HG03571 (cell line): ENCODE measurements around the gene ADARB2.
"Not testable (repeated sequence)": the region's sequence is repeated elsewhere in the genome, so short reads cannot be mapped to it uniquely, and the experiment has no call there.

Experiments used
- ATAC-seq: cut with Tn5 transposase; IDR thresholded peaks from one replicate; pipeline ENCODE4 v1.9.1; 2021; ENCODE audit not compliant: unreplicated experiment

The ADARB2 gene

DNA sequence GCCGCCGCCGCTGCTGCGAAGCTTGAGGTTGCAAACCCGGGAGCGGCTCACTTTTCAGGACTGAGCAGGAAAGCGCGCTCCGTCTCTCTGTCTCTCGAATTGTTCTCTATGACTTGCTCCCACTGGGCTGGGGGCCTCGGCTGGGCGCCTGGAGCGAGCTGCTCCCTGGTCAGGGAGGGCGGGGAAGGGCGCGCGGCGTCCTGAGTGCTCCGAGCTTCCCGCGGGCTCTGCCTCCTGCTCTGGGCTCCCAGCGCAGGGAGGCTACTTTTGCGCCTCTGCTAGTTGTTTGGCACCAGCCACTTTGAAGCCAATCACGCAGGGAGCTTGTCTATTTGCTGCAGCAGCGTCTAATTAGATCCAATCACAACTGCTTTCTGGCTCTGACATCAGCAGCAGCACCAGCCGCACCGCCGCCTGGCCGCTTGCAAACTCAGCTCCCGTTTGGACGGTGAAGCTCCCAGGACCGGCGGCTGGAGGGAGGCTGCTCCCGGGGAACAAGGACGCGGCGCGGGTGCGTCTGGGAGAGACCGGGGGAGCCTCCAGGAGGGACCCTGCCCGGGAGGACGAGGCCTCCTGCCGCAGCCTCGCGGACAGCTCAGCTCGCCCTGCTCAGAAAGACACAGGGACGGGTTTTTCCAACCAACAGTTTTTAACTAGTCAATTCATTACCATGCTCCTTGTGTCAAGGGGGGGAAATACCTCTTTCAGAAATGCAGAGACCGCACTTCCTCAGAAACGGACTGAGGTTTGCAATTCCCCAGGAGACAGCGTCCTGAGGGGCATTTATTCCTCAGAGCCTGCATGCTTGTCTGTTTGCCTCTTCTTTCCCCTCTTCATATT, at the start of gene ADARB2:
ADARB2 (minus strand) TSS at position 304 of the 840 bp plus-strand sequence.
- ATAC-seq, result peak; percentile 69

DNA sequence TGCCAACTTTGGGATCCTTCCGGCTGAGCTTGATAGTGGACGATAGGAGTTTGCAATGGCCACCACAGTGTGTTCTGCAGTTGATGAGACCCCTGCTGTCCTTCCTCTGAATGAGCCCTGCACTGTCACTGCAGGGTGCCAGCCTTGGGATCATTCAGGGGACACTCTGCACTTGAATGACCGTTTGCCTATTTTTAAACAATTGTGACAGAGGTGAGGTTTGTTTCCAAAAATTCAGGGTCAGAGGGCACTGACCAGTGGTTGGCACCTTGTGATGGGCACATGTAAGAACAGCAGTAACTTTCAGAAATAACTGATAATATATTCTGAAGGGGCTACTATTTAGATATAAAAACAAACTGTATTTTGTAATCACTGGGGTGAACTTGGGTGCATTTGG, 48.5 kb upstream of the ADARB2 start:
- no peak for ATAC-seq

DNA sequence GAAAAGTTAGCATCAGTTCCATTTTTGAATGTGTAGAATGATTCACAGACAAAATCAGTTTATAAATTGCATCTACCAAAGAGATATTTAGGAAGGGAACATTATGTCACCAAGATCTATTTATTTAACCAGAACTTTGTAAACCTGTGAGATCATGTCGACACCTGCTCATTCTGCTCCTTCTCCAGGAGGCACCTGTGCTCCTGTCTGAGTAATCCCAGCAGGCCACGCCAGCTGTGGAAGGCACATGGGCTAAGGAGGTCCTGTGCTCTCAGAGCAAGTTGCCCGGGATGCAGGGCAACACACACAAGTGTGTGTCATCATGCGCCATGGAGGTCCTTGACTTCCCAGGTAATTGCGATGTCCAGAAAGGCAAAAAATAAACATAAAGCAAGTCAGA, 45.5 kb upstream of the ADARB2 start:
- ATAC-seq, result no peak

DNA sequence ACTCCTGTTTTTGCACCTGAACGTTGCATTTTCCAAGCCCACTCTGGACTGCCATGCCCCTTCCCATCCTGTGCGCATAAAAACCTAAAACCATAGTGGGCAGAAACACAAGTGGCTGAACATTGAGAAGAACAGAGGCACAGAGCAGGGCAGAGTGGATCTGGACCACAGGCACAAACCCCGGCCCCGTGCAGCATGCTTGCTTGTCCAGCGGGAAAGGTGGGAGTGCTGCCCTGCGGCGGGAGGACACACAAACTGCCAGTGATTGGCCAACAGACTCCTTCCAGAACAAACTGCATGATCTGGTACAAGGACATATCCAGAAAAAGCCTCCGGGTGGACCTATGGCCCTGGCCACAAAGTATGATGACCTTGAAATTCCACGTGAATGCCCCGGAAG, 42.5 kb upstream of the ADARB2 start:
- ATAC-seq, result no peak

DNA sequence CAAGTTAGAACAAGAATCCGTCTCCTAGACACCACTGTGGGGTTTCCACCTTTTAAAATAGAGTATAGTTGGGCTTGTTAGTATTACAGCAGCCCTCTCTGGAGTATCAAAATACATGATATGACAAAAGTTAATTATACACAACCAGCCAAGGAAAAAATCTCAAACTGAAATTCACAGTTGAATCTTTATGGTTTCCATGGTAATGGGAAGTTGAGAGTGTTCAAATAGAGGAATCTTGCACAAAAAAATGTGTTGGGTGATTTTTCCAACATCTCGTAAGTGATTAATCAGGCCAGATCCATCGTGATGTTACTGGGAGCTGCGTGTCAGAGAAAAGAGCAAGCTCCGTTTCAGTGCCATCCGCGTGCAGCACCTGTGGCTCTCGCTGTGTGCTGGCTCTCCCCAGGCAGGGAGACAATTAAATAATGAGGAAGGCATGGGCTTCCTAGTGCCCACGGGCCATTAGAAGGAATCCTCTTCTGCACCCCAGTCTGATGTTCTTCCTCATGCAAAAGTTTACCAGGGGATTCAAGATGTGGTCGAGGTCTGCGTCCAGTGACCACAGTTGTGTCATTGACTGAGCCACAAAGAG, 41.1 kb upstream of the ADARB2 start:
- no peak for ATAC-seq

DNA sequence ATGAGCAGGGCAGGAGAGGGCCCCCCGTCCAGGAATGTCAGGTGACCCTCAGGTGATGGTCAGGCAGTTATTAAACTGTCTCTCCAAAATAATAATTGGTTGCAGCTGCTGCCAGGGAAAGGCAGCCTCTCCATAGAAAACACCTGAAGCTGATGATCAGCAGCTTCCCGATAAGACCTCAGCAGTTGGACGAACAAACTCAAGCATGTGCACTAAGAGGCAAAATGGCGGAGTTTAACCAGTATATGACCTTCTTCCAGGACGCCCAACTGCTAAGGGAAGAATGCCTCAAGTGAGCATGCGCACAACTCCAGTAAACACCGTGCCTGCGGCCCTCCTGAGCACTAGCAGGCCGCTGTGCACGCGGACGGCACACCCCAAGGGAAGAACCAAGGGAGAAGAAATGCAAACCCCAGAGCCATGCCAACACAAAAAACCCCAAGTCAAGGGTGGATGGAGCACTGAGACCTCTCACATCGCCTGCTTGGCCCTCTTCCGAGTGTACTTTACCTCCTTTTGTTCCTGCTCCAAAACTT, 38.9 kb upstream of the ADARB2 start:
- no peak for ATAC-seq

DNA sequence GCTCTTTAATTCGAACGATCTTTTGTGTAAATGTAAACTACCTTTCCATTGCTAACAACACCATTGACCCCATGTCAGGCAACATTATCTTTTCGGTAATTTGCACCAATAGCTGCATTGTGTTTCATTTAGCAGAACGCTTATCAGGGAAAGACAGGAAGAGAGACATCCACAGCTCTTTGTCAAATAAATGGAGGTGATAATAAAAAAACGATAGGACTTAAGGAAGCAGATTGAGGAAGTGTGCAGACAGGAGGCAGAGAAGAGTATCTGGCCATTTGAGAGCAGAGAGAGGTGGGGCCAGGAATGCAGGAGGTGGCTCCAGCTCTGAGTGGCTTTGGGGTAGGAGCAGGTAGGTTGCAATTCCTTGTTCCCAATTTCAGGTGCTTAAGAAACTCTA, 37.5 kb upstream of the ADARB2 start:
- ATAC-seq, result no peak

DNA sequence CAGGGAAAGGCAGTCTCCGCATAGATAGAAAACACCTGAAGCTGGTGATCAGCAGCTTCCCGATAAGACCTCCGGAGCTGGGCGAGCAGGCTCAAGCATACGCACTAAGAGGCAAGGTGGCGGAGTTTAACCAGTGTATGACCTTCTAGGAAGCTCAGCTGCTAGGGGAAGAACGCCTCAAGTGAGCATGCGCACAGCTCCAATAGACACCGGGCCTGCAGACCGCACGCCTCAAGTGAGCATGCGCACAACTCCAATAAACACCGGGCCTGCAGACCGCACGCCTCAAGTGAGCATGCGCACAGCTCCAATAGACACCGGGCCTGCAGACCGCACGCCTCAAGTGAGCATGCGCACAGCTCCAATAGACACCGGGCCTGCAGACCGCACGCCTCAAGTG, 35.9 kb upstream of the ADARB2 start:
- ATAC-seq, result not testable (repeated sequence)

DNA sequence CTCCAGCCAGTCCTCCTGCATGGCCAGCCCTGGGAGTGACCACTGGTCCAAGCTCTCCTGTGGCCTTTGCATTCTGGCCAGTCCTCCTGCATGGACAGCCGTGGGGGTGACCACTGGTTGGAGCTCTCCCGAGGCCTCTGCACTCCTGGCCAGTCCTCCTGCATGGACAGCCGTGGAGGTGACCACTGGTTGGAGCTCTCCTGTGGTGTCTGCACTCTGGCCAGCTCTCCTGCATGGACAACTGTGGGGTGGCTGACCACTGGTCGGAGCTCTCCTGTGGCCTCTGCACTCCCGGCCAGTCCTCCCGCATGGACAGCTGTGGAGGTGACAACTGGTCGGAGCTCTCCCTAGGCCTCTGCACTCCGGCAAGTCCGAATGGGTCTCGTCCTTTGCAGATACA, 28.7 kb upstream of the ADARB2 start:
- ATAC-seq, result no peak

DNA sequence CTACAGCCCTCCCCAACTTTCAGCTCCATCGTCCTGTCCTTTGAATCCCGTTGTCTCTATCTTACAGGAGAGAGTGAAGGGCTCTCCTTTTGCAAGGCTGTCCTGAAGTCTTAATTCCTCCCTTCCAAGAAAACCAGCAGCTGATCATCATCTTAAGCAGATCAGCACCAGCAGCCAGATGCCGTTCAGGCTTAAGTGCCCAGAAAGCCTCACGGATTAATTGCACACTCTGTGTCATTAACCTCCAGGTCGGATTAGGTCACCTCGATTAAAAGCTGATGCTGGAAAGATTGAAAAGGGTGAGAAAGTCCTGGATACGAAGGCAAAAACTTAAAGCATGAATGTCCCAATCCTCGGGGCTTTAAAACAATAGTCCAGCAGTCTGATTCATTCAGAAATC, 24.8 kb upstream of the ADARB2 start:
- no peak for ATAC-seq

DNA sequence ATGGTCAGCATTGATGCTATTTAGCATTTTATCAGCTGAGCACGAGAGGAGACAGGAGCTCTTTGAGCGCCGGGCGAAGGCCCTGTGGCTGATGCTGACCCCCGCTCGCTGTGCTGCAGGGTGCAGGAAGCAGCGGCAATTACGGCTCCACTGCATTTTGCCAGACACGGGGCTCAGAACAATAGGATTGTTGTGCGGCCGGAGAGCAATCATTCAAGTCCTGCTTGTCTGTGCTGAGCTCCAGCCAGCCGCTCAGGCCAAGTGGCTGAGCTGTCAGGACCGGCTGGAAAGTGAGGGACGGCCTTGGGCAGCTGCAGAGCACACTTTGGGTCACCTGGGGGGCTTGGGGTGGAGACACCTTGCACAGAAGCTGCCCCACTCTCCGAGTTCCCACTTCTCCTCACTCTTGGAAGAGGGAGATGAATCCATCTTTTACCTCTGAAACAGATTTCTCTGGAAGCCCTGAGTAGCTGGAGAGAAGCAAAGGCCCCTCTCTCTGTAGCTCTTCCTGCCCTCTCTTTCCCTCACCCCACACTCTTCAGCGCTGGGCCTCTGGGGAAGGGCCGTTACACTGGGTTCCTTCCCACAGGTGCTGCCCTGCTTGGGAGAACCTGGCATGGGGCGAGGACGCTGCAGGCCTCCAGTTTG, 17.3 kb upstream of the ADARB2 start:
- ATAC-seq, result no peak

DNA sequence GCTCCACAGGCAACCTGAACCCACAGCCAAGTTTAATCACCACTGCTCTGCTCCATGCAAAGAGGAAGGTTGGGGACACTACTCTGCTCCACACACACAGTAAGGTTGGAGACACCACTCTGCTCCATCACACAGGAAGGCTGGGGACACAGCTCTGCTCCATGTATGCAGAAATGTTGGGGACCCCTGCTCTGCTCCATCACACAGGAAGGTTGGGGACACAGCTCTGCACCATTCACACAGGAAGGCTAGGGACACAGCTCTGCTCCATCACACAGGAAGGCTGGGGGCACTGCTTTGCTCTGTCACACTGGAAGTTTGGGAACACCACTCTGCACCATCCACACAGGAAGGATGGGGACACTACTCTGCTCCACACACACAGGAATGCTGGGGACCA, 14.8 kb upstream of the ADARB2 start:
- ATAC-seq, result no peak

DNA sequence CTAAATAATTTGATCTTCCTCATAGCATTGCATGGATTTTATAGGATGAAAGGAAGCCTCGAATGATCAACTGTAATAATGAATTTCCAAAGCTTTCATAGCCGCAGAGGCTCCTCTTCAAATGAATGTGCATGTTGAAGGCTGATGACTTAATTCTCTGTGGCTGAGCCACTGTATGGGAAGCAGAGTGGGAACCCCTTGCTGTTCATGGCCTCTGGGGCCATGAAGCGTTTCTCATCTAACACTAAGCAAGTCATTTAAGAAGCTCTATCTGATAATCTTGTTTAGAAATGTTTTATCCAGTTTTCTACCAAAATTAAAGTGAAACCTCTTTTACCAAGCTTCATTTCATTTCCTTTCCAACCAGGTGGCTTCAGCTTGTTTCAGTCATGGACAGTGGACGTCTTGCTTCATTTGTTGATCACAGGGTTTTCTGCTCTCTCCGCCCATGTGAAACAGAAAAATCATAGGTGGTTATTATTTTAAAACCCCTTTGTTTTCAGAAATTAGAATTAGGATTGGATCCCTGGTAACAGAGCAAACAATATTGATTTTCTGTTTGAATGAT, 10.3 kb upstream of the ADARB2 start:
- no peak for ATAC-seq

DNA sequence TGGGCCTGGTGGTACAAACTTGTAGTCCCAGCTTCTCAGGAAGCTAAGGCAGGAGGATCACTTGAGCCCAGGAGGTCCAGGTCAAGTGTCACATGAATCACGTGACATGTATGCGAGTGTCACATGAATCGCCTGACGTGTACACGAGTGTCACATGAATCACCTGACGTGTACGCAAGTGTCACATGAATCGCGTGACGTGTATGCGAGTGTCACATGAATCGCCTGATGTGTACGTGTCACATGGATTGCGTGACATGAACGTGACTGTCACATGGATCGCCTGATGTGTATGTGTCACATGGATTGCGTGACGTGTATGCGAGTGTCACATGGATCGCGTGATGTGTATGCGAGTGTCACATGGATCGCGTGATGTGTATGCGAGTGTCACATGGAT, 9.5 kb upstream of the ADARB2 start:
- no peak for ATAC-seq

DNA sequence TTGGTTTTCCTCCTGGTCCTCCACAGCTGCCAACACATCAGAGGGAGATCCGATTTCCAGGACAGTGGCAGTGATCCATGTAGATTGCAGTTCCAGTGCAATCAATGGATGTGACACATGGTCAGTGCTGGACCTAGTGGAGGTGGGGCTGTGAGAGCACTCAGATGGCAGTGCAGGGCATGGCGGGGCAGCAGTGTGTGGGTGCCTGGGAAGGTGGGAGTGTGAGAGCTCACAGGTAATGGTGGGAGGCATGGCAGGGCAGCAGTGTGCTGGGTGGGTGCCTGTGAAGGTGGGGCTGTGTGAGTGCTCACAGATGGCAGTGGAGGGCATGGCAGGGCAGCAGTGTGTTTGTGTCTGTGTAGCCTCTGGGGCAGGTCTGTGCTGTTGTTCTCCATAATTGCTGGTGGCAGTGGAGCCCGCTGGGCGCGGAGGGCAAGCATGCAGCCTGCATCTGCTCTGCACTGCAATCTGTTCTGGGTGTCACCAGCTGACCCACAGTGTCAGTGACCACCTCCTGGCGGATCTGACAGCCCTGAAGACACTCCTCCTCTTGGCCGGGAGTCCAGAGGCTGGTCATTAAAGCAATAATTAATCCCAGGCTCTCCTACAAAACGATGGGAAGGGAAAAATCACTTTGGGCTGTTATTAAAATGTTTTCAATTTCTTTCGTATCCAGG, 8.6 kb upstream of the ADARB2 start:
- ATAC-seq, result no peak

DNA sequence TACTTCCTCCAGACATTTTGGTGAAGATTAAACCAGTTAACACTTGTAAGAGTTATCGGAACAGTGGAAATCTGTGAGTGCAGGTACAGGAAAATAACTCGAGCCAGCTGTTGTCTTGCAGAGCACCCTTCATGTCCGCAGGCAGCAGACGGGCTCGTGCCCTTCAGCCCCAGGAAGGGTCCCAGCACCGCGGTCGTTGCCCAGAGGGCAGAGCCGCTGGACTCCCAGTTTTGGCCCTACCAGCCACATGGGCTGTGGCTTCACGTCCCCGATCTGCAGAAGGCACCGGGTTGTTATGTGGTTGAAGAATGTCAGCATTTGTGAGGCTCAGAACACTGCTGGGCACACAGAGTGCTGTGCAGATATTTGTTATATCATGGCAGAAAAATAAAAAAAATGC, 7.2 kb upstream of the ADARB2 start:
- no peak for ATAC-seq

DNA sequence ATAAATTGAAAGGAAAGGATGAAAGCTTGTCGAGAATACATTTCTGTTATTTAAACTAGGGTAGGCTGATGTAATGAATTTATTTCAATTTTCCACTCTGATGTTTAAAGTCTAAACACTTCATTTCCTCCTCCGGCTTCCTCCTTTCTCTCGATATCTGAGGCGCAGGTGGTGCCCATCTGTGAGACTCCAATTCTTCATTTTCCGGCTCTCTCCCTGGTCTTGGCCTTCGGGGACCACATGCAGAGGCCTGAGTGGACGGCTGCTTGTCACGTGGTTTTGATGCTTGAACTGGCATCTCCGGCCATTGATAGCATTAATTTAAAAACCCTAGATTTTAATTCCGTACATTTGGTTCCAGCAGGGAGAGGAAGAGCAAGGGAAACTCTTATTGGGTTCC, 5.8 kb upstream of the ADARB2 start:
- ATAC-seq, result no peak

DNA sequence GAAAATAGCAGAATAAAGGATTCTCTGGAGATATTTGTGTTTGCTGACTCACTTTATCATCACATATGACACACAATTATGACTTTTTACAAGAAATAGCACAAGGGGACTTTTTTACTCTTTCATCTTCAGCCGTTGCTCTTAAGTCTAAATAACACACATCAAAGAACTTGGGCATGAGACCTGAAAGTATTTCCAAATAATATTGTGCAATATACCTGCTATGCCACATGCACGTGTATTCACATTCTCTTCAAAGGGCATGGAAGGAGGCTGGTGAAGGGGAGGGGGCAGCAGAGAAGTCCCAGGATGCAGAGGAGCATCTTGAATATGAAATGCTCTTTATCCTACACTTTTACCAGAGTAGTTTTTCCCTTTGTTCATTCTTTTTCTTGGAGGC, 4.1 kb upstream of the ADARB2 start:
- ATAC-seq, result no peak

DNA sequence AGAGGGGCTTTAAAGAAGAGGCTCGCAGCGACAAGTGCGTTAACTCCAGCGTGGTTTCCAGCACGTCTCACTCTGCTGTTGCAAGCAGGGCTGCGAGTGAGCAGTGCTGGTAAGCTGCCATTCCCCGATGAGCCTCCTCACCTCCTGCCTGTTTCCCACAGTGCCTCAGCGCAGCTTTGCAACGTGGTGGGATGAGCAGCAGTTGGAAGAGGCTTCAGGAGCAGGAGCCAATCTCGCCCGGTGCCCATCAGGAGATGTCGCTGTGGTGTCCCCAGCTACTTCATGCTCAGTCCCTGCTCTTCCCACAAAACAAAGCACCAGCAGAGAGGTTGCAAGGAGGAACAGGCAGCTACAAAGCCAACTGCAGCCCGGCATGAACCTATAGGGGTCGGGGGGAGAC, 2.4 kb upstream of the ADARB2 start:
- no peak for ATAC-seq

DNA sequence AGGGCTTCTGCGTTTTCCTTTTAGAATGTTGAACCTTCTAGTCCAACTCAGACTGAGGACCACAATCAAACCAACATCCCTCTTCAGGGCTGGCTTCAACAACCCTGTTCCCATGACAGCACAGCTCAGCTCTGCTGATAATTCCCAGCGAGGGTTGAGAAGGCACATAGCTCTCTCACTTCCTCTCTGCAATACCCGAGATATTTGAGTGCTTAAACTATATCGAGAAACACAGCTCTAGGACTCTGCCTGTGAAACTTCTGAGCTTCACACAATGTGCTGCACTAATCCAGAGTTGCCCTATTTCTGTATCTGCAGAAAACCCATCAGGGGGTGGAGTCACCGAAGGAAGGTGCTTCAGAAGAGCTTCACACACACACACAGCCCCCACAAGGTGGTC, 1.6 kb upstream of the ADARB2 start:
- ATAC-seq, result peak; percentile 71

DNA sequence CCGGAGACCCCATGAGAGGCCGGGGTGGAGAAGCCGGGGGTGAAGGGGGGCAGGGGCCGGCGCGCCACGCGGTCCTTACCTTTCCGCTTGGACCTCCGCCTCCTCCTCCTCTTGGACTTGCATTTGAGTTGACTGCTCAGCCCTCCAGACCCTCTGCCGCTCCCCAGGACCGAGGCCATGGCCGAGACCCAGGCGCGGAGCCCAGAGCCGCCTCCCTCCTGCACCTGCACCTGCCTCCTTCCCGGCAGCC, 428 bp downstream of the ADARB2 start:
- no peak for ATAC-seq
